Measurements from ENCODE around the gene DPH2. TPM values are rescaled to one million over a fixed set of nuclear protein-coding genes. Genes with fewer than 3 reads are reported as not detected.

The DPH2 gene
- total and polyA plus RNA-seq, 8 donors, result 6.4 to 93.2 (median 13.8) TPM

DNA sequence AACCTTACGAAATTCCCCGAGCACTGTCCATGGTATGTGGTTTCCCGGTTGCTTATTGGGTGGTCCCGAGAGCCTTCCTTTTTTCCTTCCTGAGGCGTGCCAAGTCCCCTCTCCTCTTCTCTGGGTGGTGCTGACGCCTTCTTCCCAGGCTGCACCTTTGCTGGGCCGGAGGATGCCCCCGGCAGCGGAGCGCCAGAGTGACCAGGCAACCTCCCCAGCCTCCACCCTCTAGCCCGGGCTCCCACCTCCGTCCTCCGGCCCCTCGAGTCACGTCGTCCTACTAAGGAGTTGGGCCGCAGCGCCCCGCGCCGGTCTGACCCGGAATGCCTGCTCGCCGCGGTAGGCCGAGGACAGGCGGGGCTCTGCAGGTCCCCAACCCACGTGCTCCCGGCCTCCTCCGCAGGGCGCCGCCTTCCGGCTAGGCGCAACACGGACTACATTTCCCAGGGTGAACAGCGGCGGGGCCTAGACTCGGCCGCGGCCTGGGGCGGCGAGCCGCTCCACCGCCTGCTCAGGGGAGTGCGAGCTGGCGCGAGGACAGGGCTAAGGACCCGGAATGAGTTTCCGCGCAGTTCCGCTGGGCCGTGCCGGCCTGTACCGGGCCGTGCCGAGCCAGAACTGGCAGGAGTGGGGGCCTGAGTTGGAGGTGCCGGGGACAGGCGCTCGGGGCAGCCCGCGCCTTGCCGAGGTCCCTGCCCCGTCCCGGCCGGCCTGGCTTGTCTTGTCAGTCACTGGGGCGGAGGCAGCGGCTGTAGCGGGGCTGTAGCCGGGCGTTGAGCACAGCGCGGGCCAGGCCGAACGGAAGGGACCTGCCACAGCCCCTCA lies 23.4 kb upstream of the DPH2 start, which contains the start of gene IPO13:
Gene IPO13, plus strand, starts transcription at position 715 of the 825 bp plus-strand sequence. CDS start 651 bp downstream, outside the sequence.
- WGBS, 5 donors, result 0 to 1% (median 0%) methylated on average over 29 to 74 of the region's 74 CpGs
- peaks cover 32 to 54% (median 42%) of the 10 kb centered on the region in 4 donors for H3K4me1 ChIP-seq
- intact Hi-C loops (cut with DNase I; ENCODE audit: low total_unique reads), result no loop called here
- peak within 1 kb of the TSS; percentile 63 to 91 (median 82) for H3K4me3 ChIP-seq
- TF ChIP-seq EP300 (IDR thresholded peaks at IDR 0.05) (no peak), POLR2AphosphoS5 (IDR thresholded peaks at IDR 0.05) (peak; percentile 78 to 88 (median 79))
- TF ChIP-seq, protein P1, sequence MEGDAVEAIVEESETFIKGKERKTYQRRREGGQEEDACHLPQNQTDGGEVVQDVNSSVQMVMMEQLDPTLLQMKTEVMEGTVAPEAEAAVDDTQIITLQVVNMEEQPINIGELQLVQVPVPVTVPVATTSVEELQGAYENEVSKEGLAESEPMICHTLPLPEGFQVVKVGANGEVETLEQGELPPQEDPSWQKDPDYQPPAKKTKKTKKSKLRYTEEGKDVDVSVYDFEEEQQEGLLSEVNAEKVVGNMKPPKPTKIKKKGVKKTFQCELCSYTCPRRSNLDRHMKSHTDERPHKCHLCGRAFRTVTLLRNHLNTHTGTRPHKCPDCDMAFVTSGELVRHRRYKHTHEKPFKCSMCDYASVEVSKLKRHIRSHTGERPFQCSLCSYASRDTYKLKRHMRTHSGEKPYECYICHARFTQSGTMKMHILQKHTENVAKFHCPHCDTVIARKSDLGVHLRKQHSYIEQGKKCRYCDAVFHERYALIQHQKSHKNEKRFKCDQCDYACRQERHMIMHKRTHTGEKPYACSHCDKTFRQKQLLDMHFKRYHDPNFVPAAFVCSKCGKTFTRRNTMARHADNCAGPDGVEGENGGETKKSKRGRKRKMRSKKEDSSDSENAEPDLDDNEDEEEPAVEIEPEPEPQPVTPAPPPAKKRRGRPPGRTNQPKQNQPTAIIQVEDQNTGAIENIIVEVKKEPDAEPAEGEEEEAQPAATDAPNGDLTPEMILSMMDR (IDR thresholded peaks at IDR 0.05), result peak in 5 of 7 experiments; percentile 68 to 86 (median 81)
- no peaks in the 10 kb centered on the region for H3K9me3 ChIP-seq
- no peaks in the 10 kb centered on the region for H3K27me3 ChIP-seq
- peaks cover 6 to 22% (median 18%) of the 10 kb centered on the region in 4 donors for H3K36me3 ChIP-seq
- peak; percentile 94 to 99 for DNase-seq
- H3K27ac ChIP-seq, result peak within 1 kb of the TSS; percentile 96 to 99 (median 97)

DNA sequence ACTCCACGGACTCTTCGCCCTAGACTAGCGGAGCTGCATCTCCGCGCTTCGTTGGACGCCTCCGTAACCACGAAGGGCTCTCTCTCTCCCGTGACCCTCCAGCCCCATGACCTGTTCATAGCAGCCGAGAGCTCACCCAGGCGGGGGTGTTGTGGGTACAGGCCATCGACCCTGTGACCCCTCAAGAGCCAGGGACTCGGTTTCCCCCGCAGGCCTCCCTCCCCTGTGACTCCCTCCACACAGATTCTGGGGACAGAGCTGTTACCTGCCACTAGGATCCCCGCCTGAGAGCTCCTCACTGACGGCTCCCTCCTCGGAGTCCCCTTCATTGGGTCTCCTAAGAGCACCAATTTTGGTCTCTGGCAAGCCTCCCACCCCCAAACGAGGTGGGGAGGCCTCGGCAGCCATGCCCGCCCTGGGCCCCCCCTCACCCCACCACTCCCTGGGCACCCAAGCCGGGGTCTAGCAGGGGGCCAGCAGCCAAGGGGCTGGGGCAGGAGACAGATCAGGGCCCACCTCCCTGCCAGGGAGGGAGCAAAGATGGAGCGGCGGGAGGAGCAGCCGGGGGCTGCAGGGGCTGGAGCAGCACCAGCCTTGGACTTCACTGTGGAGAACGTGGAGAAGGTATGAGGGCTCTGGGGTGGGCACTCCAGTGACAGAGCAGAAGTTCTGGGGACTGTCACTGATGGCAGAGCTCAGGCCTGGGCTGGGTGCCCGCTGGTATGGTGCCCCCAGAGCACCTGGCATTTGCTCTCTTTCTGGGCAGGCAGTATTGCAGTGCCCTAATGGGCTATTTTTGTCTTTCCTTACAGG lies 22.5 kb upstream of the DPH2 start:
- H3K27me3 ChIP-seq, result no peaks in the 10 kb centered on the region
- no peak for TF ChIP-seq EP300 (IDR thresholded peaks at IDR 0.05)
- no peak for TF ChIP-seq POLR2AphosphoS5 (IDR thresholded peaks at IDR 0.05)
- peak overlapping the region; percentile 96 to 99 (median 97) for H3K27ac ChIP-seq
- 4 to 7% (median 5%) methylated on average over 18 to 27 of the region's 27 CpGs for WGBS, 5 donors
- peaks cover 6 to 22% (median 18%) of the 10 kb centered on the region in 4 donors for H3K36me3 ChIP-seq
- H3K4me1 ChIP-seq, result peaks cover 32 to 56% (median 43%) of the 10 kb centered on the region in 4 donors
- intact Hi-C loops (cut with DNase I; ENCODE audit: low total_unique reads), result no loop called here
- H3K4me3 ChIP-seq, result peak overlapping the region; percentile 63 to 91 (median 82)
- no peaks in the 10 kb centered on the region for H3K9me3 ChIP-seq
- DNase-seq, result no peak

DNA sequence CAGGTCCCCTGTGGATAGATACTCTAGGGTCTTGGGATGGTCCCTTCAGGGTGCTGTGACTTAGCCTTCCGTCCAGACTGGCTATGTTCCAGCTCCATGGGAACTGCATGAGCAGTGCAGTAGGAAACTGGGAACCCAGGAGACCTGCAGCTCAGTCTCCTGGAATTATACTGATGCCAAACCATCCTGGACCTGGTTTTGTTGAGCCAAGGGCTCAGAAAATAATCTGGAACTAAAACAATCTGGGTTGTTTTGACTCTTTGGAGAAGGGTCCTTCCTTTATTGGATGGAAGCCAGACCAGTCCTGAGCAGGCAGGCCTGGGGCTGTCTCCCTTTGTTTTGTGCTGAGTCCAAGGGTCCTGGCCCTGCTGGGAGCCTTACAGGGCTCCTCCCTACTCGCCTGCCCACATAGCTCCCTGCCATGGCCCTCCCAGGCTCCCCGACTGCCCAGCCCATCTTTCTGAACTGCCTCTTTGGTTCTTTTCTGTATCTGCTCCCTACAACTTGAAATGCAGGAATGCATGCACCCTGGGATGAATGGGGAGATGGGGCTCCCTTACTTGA lies 21.9 kb upstream of the DPH2 start:
- Histone ChIP-seq H3K36me3 (peaks cover 6 to 22% (median 18%) of the 10 kb centered on the region in 4 donors), H3K9me3 (no peaks in the 10 kb centered on the region), H3K4me3 (peak overlapping the region; percentile 63 to 91 (median 82)), H3K4me1 (peaks cover 32 to 63% (median 43%) of the 10 kb centered on the region in 4 donors), H3K27ac (peak overlapping the region in 3 of 5 donors; percentile 96 to 98 (median 97)), H3K27me3 (no peaks in the 10 kb centered on the region)
- peak in 1 of 2 donors; percentile 34 for DNase-seq
- intact Hi-C loops (cut with DNase I; ENCODE audit: low total_unique reads), result no loop called here
- 20 to 32% (median 24%) methylated on average over 3 of the region's 3 CpGs for WGBS, 5 donors
- TF ChIP-seq, protein P1 (IDR thresholded peaks at IDR 0.05), result no peak
- TF ChIP-seq POLR2A (IDR thresholded peaks at IDR 0.05) (no peak), POLR2AphosphoS5 (IDR thresholded peaks at IDR 0.05) (no peak), EP300 (IDR thresholded peaks at IDR 0.05) (no peak)

DNA sequence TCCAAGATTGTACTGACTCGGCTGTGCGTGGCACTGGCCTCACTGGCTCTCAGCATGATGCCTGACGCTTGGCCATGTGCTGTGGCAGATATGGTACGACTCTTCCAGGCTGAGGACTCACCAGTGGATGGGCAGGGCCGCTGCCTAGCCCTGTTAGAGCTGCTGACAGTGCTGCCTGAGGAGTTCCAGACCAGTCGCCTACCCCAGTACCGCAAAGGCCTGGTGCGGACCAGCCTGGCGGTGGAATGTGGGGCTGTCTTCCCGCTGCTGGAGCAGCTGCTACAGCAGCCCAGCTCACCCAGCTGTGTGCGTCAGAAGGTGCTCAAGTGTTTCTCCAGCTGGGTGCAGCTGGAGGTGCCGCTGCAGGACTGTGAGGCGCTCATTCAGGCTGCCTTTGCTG lies 20.1 kb upstream of the DPH2 start:
- no peak overlapping the region for H3K27ac ChIP-seq
- H3K9me3 ChIP-seq, result no peaks in the 10 kb centered on the region
- H3K4me3 ChIP-seq, result no peak overlapping the region
- WGBS, 5 donors, result 44 to 90% (median 86%) methylated on average over 3 to 13 of the region's 13 CpGs
- no peak for DNase-seq
- intact Hi-C loops (cut with DNase I; ENCODE audit: low total_unique reads), result no loop called here
- TF ChIP-seq POLR2AphosphoS5 (IDR thresholded peaks at IDR 0.05), result no peak
- TF ChIP-seq POLR2A (IDR thresholded peaks at IDR 0.05), result no peak
- TF ChIP-seq, protein P1 (IDR thresholded peaks at IDR 0.05), result no peak
- TF ChIP-seq EP300 (IDR thresholded peaks at IDR 0.05), result no peak
- peaks cover 32 to 65% (median 39%) of the 10 kb centered on the region in 4 donors for H3K4me1 ChIP-seq
- no peaks in the 10 kb centered on the region for H3K27me3 ChIP-seq
- peaks cover 6 to 22% (median 18%) of the 10 kb centered on the region in 4 donors for H3K36me3 ChIP-seq
